GM21737 (cell line): ENCODE results near the gene CPT1A.

ENCODE experiments used
- ATAC-seq: cut with Tn5 transposase; IDR thresholded peaks from one replicate; pipeline ENCODE4 v1.9.1; 2021; ENCODE audit warnings: mild to moderate bottlenecking, moderate library complexity; ENCODE audit not compliant: unreplicated experiment

The CPT1A gene

DNA sequence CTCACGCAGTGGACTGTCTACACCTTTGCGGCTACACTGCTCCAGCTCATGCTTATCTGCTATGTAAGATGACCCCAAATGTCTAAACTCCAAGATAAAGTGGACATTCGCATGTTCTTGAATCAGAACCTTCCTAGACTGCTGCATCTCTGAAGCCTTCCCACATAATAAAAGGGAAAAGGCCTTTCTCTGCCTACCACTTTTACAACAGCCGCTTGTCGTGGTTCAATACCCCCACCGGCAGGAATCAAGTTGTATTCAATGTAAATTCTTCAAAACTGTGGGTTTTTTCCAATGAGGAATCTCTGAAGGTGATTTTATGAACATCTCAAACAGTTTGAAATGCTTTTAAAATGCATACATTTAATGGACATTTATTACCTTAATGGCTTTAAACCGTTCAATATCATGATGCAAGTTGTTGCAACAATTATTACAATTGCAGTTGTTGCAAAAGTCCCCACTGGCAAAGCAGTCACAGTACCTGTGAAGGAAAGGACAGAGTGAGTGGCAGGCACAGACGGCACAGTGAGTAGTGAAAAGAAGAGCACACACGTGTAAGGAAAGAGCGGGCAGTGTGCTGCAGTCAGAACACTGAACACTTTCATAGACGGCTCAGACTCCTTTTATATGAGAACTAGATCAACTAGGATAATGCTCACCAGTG is 126.1 kb downstream of the CPT1A start:
- ATAC-seq, result no peak

DNA sequence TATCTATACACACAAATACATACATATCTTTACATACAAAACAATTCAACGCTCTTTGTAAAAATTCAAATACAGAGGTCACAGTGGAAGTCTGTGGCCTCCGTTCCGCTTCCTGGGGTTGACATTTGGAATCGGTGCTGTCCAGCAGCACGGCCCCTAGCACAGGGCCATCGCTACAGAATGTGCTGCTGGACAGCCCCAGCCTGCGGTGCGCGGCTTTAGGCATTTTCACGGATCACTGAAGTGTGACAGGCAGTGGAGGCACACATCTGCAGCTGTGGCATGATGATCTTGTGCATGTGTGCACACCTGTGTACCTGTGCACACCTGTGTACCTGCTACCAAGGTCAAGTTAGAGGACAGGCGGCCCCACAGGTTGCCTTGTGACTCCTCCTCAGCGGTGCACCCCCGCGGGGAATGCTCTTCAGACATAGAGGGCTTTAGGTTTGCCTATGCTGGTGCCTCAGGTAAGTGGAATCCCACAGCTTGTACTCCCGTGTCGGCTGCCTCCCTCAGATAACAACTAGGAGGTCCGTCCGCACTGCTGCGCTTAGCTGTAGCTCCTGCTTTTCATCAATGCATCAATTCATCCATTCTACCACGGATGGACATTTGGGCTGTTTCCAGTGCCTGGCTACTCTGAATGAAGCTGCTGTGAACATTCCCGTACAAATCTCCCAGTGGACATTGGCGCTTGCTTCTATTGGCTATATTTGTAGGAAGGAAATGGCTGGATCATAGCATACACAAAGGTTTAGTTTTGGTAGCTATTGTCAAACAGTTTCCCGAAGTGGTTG is 127.5 kb downstream of the CPT1A start:
- no peak for ATAC-seq

DNA sequence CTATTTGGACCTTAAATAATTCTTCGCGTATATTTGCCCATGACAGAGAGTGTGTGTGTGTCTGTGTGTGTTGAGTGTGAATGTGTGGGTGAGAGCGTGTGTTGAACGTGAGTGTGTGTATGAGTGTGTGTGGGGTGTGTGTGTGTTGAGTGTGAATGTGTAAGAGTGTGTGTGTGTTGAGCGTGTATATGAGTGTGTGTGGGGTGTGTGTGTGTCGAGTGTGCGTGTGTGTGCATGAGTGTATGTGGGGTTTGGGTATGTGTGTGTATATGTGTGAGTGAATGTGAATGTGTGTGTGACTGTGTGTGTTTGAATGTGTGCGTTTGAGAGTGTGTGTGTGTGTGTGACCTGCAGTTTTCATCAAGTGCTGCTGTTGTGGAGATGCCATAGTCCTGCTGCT is 130.6 kb downstream of the CPT1A start:
- no peak for ATAC-seq

DNA sequence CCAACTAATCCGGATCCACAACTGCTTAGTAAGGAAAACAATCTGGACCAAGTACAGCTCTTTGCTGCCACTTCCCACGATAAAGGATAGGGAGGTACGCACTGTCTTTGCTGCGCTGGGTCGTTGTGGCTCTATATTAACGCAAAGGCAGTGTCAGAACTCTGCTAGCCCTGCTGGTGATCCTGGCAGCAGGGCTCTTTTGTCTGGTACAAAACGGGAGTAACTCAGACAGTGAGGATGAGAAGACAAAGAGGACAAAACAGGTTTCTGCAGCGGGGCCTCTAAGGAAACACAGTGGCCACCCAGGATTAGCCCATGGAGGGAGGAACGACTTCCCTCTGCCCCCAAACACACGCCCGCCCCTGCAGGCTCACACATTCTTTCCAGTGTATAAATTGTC is 131.3 kb downstream of the CPT1A start:
- no peak for ATAC-seq

DNA sequence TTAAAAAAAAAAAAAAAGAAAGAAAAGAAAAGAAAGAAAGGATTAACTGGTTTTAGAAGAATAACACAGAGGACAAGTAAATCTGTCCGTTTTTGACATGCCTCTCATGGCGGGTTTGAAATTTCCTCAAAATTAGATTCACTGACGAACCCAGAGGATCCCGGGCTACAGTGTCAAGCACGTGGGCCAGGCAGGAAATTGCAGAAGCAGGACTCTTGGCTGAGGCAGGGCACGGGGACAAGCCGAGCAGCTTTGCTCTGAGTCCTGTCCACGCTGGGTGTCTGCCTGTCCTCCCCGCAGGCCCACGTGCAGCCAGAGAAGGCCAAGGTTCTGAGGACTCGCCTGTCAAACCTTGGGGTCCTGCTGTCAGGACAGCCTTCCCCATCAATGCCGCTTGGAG is 132.7 kb downstream of the CPT1A start:
- ATAC-seq, result no peak

DNA sequence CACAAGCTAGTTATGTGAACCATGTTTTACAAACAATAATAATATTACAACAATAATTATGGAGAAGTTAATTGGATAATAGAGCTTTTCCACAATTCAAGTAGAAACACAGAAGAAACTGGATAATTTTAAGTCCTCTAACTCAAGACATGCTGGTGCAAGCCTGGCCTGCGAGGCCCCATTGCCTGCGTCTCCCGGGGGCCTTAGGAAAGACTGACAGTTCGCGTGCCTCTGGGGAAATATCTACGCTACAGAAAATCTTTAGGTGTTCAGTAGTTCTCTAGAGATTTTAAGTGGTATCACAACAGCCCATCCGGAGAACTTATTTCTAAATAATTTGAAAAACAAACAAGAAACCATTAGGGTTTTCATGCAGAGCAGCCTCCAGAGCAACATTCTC is 134.2 kb downstream of the CPT1A start:
- ATAC-seq, result no peak

DNA sequence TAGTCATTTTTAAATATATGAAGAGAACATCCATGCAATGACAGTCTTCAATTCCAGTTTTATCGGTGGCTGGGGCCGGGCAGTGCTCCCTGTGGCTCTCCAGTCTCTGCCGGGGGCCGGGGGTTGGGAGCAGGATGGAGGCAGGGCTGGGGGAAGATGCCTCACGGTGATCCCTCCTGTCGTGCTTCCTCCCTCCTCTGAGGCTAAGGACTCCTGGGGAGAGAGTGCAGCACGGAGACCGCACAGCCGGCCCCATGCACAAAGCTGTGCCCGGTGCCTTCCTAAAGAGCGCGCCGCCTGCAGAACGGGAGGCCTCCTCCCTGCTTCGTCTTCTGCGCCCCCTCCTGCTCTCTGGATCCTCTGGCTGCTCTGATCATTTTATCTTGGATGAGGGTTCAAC is 136.8 kb downstream of the CPT1A start:
- no peak for ATAC-seq
